ENCODE results near the gene GYS1. TPM values are rescaled to one million over a fixed set of nuclear protein-coding genes. Genes with fewer than 3 reads are reported as not detected.
A peak's percentile ranks its signal among the peaks of the same experiment; 100 is the strongest.
"Not testable (repeated sequence)": the region's sequence is repeated elsewhere in the genome, so short reads cannot be mapped to it uniquely, and the experiment has no call there.

Gene GYS1
- total RNA-seq, 1 donor from 2014 or later: 56.2 TPM

GRCh38 chr19:49020931-49021895, 28.1 kb upstream of the GYS1 start:
- Mint-ChIP-seq H3K36me3 (ENCODE audit: low read depth) (no peaks in the 10 kb centered on the region), H3K27ac (ENCODE audit: unreplicated experiment) (no peak overlapping the region), H3K4me1 (peaks cover 11% of the 10 kb centered on the region), H3K9me3 (no peaks in the 10 kb centered on the region), H3K27me3 (ENCODE audit: low read depth) (peaks cover 56% of the 10 kb centered on the region), H3K4me3 (peak overlapping the region; percentile 25)
- no peak for DNase-seq (ENCODE audit: low read depth, low spot score)
- TF ChIP-seq, protein P1, sequence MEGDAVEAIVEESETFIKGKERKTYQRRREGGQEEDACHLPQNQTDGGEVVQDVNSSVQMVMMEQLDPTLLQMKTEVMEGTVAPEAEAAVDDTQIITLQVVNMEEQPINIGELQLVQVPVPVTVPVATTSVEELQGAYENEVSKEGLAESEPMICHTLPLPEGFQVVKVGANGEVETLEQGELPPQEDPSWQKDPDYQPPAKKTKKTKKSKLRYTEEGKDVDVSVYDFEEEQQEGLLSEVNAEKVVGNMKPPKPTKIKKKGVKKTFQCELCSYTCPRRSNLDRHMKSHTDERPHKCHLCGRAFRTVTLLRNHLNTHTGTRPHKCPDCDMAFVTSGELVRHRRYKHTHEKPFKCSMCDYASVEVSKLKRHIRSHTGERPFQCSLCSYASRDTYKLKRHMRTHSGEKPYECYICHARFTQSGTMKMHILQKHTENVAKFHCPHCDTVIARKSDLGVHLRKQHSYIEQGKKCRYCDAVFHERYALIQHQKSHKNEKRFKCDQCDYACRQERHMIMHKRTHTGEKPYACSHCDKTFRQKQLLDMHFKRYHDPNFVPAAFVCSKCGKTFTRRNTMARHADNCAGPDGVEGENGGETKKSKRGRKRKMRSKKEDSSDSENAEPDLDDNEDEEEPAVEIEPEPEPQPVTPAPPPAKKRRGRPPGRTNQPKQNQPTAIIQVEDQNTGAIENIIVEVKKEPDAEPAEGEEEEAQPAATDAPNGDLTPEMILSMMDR (conservative IDR thresholded peaks at IDR 0.05): no peak

DNA sequence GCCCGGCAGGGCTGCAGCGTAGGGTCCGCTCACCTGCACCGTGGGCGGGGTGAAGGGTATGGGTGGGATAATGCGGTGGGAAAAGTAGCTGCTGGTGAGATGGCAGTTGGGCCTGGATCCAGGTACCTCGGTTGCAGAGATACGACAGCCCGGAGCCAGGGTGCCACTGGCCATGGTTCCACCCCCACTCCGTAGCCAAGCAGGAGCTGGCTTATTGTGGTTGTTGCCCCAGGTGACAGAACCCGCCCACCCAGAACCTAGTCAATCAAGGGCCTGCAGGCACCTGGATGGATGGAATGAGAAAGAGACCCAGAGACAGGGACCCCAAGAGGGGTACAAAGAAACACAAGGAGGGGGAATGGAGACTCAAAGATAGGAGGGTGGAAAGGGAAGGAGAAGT, 27.2 kb upstream of the GYS1 start:
- H3K4me1 Mint-ChIP-seq: peaks cover 11% of the 10 kb centered on the region
- H3K27me3 Mint-ChIP-seq (ENCODE audit: low read depth): peaks cover 60% of the 10 kb centered on the region
- no peaks in the 10 kb centered on the region for H3K9me3 Mint-ChIP-seq
- peaks cover 5% of the 10 kb centered on the region for H3K36me3 Mint-ChIP-seq (ENCODE audit: low read depth)
- peak overlapping the region; percentile 54 for H3K4me3 Mint-ChIP-seq
- no peak for DNase-seq (ENCODE audit: low read depth, low spot score)
- TF ChIP-seq, protein P1 (conservative IDR thresholded peaks at IDR 0.05): no peak
- H3K27ac Mint-ChIP-seq (ENCODE audit: unreplicated experiment): no peak overlapping the region

GRCh38 chr19:49019242-49019932, 26.3 kb upstream of the GYS1 start:
- Mint-ChIP-seq H3K4me3 (peak overlapping the region; percentile 73), H3K27ac (ENCODE audit: unreplicated experiment) (no peak overlapping the region), H3K36me3 (ENCODE audit: low read depth) (peaks cover 7% of the 10 kb centered on the region), H3K4me1 (peaks cover 11% of the 10 kb centered on the region), H3K9me3 (no peaks in the 10 kb centered on the region), H3K27me3 (ENCODE audit: low read depth) (peaks cover 60% of the 10 kb centered on the region)
- DNase-seq (ENCODE audit: low read depth, low spot score): peak; percentile 39
- TF ChIP-seq, protein P1 (conservative IDR thresholded peaks at IDR 0.05): peak; percentile 56

DNA sequence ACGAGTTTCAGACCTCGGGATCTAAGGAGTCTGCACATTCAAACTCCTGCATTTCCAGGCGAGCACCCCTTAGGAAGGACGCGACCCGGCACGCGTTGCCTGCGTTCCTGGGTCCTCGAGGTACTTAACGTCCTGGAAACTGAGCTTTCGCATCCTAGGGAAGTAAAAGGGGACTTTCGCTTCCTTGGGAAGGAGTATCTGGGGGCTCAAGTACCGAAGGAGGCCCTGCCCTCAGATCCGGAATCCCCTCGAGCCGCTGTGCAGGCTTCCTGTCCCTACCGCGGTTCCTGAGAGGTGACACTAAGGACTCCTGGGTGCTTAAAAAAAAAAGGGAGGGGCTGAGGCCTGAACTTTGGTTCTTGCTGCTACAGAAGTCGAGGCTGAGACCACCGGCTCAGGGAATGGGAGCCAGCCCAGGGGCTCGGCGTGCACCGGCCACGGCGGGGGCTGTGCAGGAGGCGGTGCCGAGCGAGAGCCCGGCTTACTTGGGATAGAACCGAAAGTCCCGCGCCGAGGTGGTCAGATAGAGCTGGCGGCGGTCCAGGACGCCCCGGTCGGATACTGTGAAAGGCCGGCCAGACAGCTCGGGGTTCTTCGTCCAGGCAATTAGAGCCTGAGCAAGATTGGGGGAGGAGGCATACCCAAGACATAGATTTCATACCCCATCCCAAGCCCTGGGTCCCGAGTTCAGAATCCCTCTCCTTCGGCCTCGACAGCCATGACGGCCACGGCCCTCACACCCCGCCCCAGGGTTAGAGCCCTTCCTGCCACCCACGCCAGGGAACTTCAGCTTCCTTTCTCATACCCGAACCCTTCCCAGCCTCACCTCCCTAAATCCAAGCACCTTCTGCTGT, 25.5 kb upstream of the GYS1 start:
- H3K27me3 Mint-ChIP-seq (ENCODE audit: low read depth): peaks cover 60% of the 10 kb centered on the region
- not testable (repeated sequence) for H3K9me3 Mint-ChIP-seq; DNase-seq (ENCODE audit: low read depth, low spot score); H3K36me3 Mint-ChIP-seq (ENCODE audit: low read depth); H3K27ac Mint-ChIP-seq (ENCODE audit: unreplicated experiment)
- peaks cover 11% of the 10 kb centered on the region for H3K4me1 Mint-ChIP-seq
- peak overlapping the region; percentile 73 for H3K4me3 Mint-ChIP-seq

GRCh38 chr19:49017666-49018351, 24.7 kb upstream of the GYS1 start:
- DNase-seq (ENCODE audit: low read depth, low spot score): peak; percentile 49
- H3K4me3 Mint-ChIP-seq: no peak overlapping the region
- H3K36me3 Mint-ChIP-seq (ENCODE audit: low read depth): peaks cover 7% of the 10 kb centered on the region
- TF ChIP-seq, protein P1 (conservative IDR thresholded peaks at IDR 0.05): peak; percentile 62
- peaks cover 60% of the 10 kb centered on the region for H3K27me3 Mint-ChIP-seq (ENCODE audit: low read depth)
- H3K9me3 Mint-ChIP-seq: no peaks in the 10 kb centered on the region
- H3K4me1 Mint-ChIP-seq: peaks cover 11% of the 10 kb centered on the region
- H3K27ac Mint-ChIP-seq (ENCODE audit: unreplicated experiment): no peak overlapping the region

Data from neural crest cell (in vitro differentiated cells).